K562 (cell line): ENCODE measurements around the gene ERAL1. TPM values are rescaled to one million over a fixed set of nuclear protein-coding genes. Genes with fewer than 3 reads are reported as not detected.

Source experiments
- FOXJ2 ChIP-seq: fragments of 200-800 bp; sonication (Bioruptor generic); IDR thresholded peaks from 2 replicates; pipeline ENCODE4 v1.6.1; 2016; ENCODE audit warnings: missing genetic modification characterization, missing compliant biosample characterization
- GABPB2 ChIP-seq: fragments of 250-450 bp; sonication (Bioruptor Pico); conservative IDR thresholded peaks from 2 replicates; pipeline ENCODE4 v1.5.1; 2021; ENCODE audit warnings: mild to moderate bottlenecking
- GTF3C2 ChIP-seq: IDR thresholded peaks from 3 replicates; pipeline ENCODE4 v1.6.1; 2011; ENCODE audit warnings: borderline replicate concordance, mild to moderate bottlenecking, moderate library complexity; ENCODE audit not compliant: insufficient read length; ENCODE audit errors: extremely low read depth
- HINFP ChIP-seq: fragments of 450-650 bp; conservative IDR thresholded peaks from 2 replicates; pipeline ENCODE4 v1.6.1; 2016; ENCODE audit warnings: missing genetic modification characterization, low read depth, mild to moderate bottlenecking, control low read depth, missing compliant biosample characterization
- HMG20A ChIP-seq: fragments of 450-650 bp; formaldehyde crosslinking; conservative IDR thresholded peaks from 2 replicates; pipeline ENCODE4 v1.4.0; 2020; ENCODE audit warnings: mild to moderate bottlenecking, mixed read lengths
- ILF3 ChIP-seq: fragments of 450-650 bp; IDR thresholded peaks from 2 replicates; pipeline ENCODE4 v1.6.1; 2018; ENCODE audit warnings: antibody characterized with exemption, mild to moderate bottlenecking, moderate library complexity, borderline replicate concordance
- PKNOX1 ChIP-seq: fragments of 450-650 bp; IDR thresholded peaks from 2 replicates; pipeline ENCODE4 v1.6.1; 2016
- SMAD3 ChIP-seq: fragments of 450-650 bp; formaldehyde crosslinking; conservative IDR thresholded peaks from 2 replicates; pipeline ENCODE4 v1.4.0; 2020; ENCODE audit warnings: mild to moderate bottlenecking
- SMARCB1 ChIP-seq: IDR thresholded peaks from 2 replicates; pipeline ENCODE4 v1.6.1; 2011; ENCODE audit warnings: improper control_type of control experiment, low read depth; ENCODE audit not compliant: insufficient read length
- TAF7 ChIP-seq: fragments of 450-650 bp; IDR thresholded peaks from 2 replicates; pipeline ENCODE4 v1.6.1; 2016; ENCODE audit warnings: missing genetic modification characterization, missing compliant biosample characterization
- ZBTB1 ChIP-seq: sonication (generic); formaldehyde crosslinking; IDR thresholded peaks from 2 replicates; pipeline ENCODE4 v1.8.1; 2023; ENCODE audit warnings: missing genetic modification reagents, low read depth, mild to moderate bottlenecking, borderline replicate concordance
- ZNF551 ChIP-seq: fragments of 250-450 bp; sonication (Bioruptor Pico); IDR thresholded peaks from 2 replicates; pipeline ENCODE4 v1.5.0; 2021; ENCODE audit warnings: mild to moderate bottlenecking, moderate library complexity
- ZNF740 ChIP-seq, 3 experiments: fragments of 200-800 bp in 1 of 3; sonication (Bioruptor generic) in 1 of 3; sonication (generic) in 1 of 3; formaldehyde crosslinking in 1 of 3; IDR thresholded peaks; 2 replicates each; pipeline versions ENCODE4 v1.6.1 to v1.8.0; 2016 to 2022; ENCODE audit warnings: mild to moderate bottlenecking in 2 of 3, missing compliant biosample characterization in 2 of 3, missing genetic modification characterization in 2 of 3, missing genetic modification reagents in 1 of 3
- ZNF780A ChIP-seq: fragments of 250-450 bp; sonication (Bioruptor Pico); IDR thresholded peaks from 2 replicates; pipeline ENCODE4 v1.5.0; 2021; ENCODE audit warnings: mild to moderate bottlenecking
- polyA plus RNA-seq, 8 experiments: library from polyadenylated mRNA; depleted of rRNA in 4 of 8; stranded (reverse) in 5 of 8; unstranded in 3 of 8; fragments of >200 nt; fragmentation: Nextera tagmentation in 2 of 8; fragmentation: Illumina TruSeq in 1 of 8; extraction: Ambion mirVana in 2 of 8; extraction: Trizol in 1 of 8; gene quantifications; 2 replicates each; pipeline versions ENCODE4 v1.2.1 to v1.2.3, GENCODE V29; 2011 to 2014; ENCODE audit warnings: inconsistent platforms in 1 of 8, missing spikeins in 1 of 8
- total RNA-seq, 7 experiments: library from RNA; depleted of rRNA in 6 of 7; stranded (reverse); fragments of >200 nt in 6 of 7; fragmentation: Illumina TruSeq in 2 of 7; extraction: Trizol in 2 of 7; gene quantifications; 2 replicates each; pipeline versions ENCODE4 v1.2.1 to v1.2.3, GENCODE V29; 2011 to 2021; ENCODE audit warnings: low replicate concordance in 1 of 7
- TF ChIP-seq, protein P1 (sequence below), 2 experiments: fragments of 450-650 bp in 1 of 2; sonication (generic) in 1 of 2; formaldehyde crosslinking in 1 of 2; IDR thresholded peaks in 1 of 2; conservative IDR thresholded peaks in 1 of 2; 2 replicates each; pipeline versions ENCODE4 v1.6.1 to v1.8.1; 2016 to 2023; ENCODE audit warnings: mild to moderate bottlenecking in 2 of 2, moderate library complexity in 2 of 2, inconsistent platforms in 1 of 2, missing genetic modification reagents in 1 of 2

The ERAL1 gene
- total and polyA plus RNA-seq, 9 of the 15 experiments (the other 6 are each of a cell fraction or from before 2014, with no cell fraction given) = 37.5 to 351 (median 106) TPM

- TF ChIP-seq HINFP (no peak), ZNF740 (CRISPR knock-in tag; IDR thresholded peaks at IDR 0.05) (peak; percentile 88), ZNF740 (tag; IDR thresholded peaks at IDR 0.05) (peak in 1 of 2 experiments; percentile 89; a peak in 2 of 4 replicates), GTF3C2 (no peak), SMARCB1 (no peak), ZNF780A (CRISPR knock-in tag) (no peak; the same call in 1 of the 2 replicates), TAF7 (tag) (no peak), PKNOX1 (no peak), ILF3 (no peak), ZNF551 (CRISPR knock-in tag) (no peak), SMAD3 (CRISPR knock-in tag) (no peak), ZBTB1 (CRISPR knock-in tag) (no peak), GABPB2 (CRISPR knock-in tag) (no peak), FOXJ2 (no peak), HMG20A (CRISPR knock-in tag) (no peak)
- TF ChIP-seq, protein P1, sequence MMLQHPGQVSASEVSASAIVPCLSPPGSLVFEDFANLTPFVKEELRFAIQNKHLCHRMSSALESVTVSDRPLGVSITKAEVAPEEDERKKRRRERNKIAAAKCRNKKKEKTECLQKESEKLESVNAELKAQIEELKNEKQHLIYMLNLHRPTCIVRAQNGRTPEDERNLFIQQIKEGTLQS (IDR thresholded peaks at IDR 0.05) = no peak
- TF ChIP-seq, protein P1 (CRISPR knock-in tag; conservative IDR thresholded peaks at IDR 0.05) = no peak
Measured at GRCh38 chr17:28901866-28902818, 47.3 kb downstream of the ERAL1 start (continued).
